ENCODE measurements around the gene TSPEAR. TPM values are rescaled to one million over a fixed set of nuclear protein-coding genes. Genes with fewer than 3 reads are reported as not detected.

Gene TSPEAR
- total RNA-seq, 2 experiments from 2014 or later: not detected

DNA sequence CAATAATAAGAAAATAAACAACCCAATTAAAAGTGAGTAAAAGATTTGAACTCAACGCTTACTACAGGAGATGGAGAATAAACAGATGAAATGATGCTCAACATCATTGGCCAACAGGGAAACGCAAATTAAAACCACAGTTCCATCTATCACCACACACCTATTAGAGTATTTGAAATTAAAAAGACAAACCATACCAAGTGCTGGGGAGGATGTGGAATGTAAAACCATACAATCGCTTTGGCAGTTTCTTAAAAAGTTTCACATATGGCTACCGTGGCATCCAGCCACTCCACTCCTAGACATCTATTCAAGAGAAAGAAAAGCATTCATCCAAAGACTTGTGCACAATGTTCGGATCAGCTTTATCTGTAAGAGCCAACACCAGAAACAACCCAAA is 257.3 kb downstream of the TSPEAR start:
- ChIA-PET POLR2A (interaction anchor here (0.9 kb wide), 1 partner anchor 113 kb away, joined by 3 read pairs; no protein-coding TSS in a partner anchor), CTCF (no interaction called here)

DNA sequence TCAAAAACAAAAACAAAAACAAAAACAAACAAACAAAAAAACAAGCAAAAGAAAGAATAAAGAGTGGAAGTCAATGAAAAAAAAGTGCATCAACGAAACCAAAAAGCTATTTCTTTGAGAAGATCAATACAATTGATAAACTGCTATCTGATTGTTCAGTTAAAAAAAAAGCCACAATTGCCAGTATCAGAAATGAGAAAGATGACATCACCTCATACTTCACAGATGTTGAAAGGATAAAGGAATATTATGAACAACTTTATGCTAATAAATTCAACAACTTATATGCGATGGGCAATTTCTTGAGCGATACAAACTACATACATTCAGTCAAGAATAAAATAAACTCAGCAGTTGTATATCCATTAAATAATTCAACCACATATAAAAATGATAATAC is 258.3 kb downstream of the TSPEAR start:
- ChIA-PET POLR2A (no interaction called here), CTCF (no interaction called here)

- CTCF ChIA-PET: no interaction called here
- POLR2A ChIA-PET: no interaction called here
These were observed 260.4 kb downstream of the TSPEAR start for GRCh38 chr21:44450999-44451398.

GRCh38 chr21:44450402-44450801 is 261.0 kb downstream of the TSPEAR start:
- POLR2A ChIA-PET: no interaction called here
- CTCF ChIA-PET: no interaction called here

GRCh38 chr21:44449473-44450363 is 261.7 kb downstream of the TSPEAR start:
- ChIA-PET POLR2A (no interaction called here), CTCF (no interaction called here)

DNA sequence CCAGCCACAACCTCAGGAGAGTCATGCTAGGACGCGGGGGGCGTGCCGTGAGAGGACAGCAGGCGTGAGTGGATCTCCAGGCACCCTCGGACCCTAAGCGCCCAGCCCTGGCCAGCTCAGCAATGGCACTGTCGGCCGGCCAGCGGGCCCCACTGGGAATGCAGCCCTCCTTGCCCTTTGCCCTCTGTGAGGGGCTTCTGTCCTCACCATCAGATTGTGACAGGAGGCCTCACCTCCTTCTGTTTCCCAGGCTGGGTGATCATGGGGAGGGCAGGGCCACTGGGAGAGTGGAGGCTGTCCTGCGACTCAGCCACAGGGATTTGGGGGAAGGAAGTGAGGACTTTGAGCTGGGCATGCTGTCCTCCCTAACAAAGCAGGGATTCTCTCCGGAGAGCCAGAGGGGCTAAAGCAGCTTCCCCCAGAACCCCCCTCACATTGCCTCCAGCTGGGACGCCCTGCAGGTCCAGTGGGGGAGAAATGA is 262.7 kb downstream of the TSPEAR start:
- POLR2A ChIA-PET: no interaction called here
- CTCF ChIA-PET: no interaction called here

Other genes starting within 250 kb of the TSPEAR start
- gene KRTAP10-1, start 171.4 kb downstream of the TSPEAR start, total RNA-seq: not detected
- not detected for gene KRTAP10-2, start 160.1 kb downstream of the TSPEAR start, total RNA-seq
- not detected for gene KRTAP10-3, start 152.8 kb downstream of the TSPEAR start, total RNA-seq
- gene KRTAP10-4, start 137.8 kb downstream of the TSPEAR start, total RNA-seq: not detected
- gene KRTAP10-5, start 131.0 kb downstream of the TSPEAR start, total RNA-seq: not detected
- not detected for gene KRTAP10-6, start 119.1 kb downstream of the TSPEAR start, total RNA-seq
- not detected for gene KRTAP10-7, start 111.0 kb downstream of the TSPEAR start, total RNA-seq
- gene KRTAP10-8, start 99.5 kb downstream of the TSPEAR start, total RNA-seq: not detected
- not detected for gene KRTAP10-9, start 84.5 kb downstream of the TSPEAR start, total RNA-seq
- not detected for gene KRTAP10-10, start 74.2 kb downstream of the TSPEAR start, total RNA-seq
- not detected for gene KRTAP10-11, start 65.2 kb downstream of the TSPEAR start, total RNA-seq
- not detected for gene KRTAP12-4, start 56.9 kb downstream of the TSPEAR start, total RNA-seq
- gene KRTAP12-3, start 53.6 kb downstream of the TSPEAR start, total RNA-seq: not detected
- not detected for gene KRTAP12-2, start 44.6 kb downstream of the TSPEAR start, total RNA-seq
- gene KRTAP12-1, start 29.4 kb downstream of the TSPEAR start, total RNA-seq: not detected
- not detected for gene KRTAP10-12, start 14.4 kb downstream of the TSPEAR start, total RNA-seq
- gene UBE2G2, start 90.2 kb upstream of the TSPEAR start, total RNA-seq: 100 to 1,000 TPM; 119 to 121 TPM
- gene SUMO3, start 106.5 kb upstream of the TSPEAR start, total RNA-seq: 10 to 100 TPM; 81.6 to 83.1 TPM
- 10 to 100 TPM; 42.3 to 45.3 TPM for gene PTTG1IP, start 162.1 kb upstream of the TSPEAR start, total RNA-seq
- gene ITGB2, start 209.3 kb upstream of the TSPEAR start, total RNA-seq: 100 to 1,000 TPM; 197 to 216 TPM
- gene SLX9, start 228.5 kb upstream of the TSPEAR start, total RNA-seq: 10 to 100 TPM; 77.1 to 83.3 TPM

Measured in activated CD8-positive, alpha-beta memory T cell treated with anti-CD3 and anti-CD28 coated beads for 36 hours (primary cell).